HG03095 (cell line): ENCODE results near the gene MPZL2.

Source experiments
- ATAC-seq: cut with Tn5 transposase; IDR thresholded peaks from one replicate; pipeline ENCODE4 v1.9.1; 2021; ENCODE audit warnings: moderate library complexity; ENCODE audit not compliant: unreplicated experiment

MPZL2 gene

DNA sequence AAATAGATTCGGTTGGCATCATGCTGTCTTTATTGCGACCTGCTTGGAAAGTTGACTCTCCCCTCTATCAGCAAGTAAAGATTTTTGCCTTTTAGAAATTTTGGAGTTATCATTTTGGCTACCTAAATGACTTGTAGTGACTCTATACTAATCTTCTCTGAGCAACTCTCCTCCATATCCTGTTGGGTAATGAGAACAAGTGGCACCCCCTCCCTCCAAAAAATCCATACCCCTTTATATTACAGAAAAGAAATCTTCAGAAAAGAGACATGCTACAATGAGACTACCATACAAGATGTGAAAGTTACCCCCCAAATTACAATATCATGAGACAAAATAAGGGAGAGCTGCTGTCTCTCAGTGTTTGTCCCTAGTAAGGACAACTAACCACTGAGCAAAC is 40.5 kb downstream of the MPZL2 start:
- no peak for ATAC-seq

- ATAC-seq, result no peak
Measured at GRCh38 chr11:118222437-118222836, 41.7 kb downstream of the MPZL2 start.

- no peak for ATAC-seq
Measured at GRCh38 chr11:118221419-118221818, 42.7 kb downstream of the MPZL2 start.

DNA sequence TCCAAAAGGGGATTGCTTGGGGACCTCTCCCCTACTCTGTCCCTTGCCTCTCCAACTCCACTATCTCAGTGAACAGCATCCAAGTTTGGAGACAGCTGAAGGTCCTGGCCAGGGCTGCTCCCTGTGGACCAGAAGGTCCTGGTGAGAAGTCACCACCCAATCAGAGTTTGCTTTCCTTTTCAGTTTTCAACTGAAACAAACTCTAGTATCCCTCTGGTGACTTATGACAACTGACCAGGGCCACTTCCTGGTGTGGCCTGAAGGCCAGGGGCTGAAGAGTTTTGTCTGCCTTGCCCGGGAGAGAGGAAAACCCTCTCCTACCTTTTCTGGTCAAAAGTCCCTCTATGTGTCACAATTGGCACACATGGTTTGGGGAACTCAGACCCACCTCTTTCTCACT is 44.4 kb downstream of the MPZL2 start:
- ATAC-seq, result no peak

DNA sequence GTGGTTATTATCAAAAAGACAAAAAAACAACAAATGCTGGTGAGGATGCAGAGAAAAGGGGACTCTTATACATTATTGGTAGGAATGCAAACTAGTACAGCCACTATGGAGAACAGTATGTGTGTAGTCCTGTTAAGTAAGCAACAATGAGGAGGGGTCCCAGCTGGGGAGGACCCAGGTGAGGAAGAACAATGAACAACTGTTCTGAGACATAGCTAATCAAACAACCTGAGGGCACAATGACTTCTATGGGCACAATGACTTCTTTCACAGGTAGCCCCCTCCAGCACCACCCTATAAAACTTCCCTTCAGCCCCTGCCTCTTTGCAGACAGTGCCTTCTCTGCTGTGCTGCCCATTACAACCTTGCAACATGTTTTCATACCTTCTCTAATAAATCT is 44.9 kb downstream of the MPZL2 start:
- ATAC-seq, result no peak

GRCh38 chr11:118217575-118217974 is 46.5 kb downstream of the MPZL2 start:
- no peak for ATAC-seq

DNA sequence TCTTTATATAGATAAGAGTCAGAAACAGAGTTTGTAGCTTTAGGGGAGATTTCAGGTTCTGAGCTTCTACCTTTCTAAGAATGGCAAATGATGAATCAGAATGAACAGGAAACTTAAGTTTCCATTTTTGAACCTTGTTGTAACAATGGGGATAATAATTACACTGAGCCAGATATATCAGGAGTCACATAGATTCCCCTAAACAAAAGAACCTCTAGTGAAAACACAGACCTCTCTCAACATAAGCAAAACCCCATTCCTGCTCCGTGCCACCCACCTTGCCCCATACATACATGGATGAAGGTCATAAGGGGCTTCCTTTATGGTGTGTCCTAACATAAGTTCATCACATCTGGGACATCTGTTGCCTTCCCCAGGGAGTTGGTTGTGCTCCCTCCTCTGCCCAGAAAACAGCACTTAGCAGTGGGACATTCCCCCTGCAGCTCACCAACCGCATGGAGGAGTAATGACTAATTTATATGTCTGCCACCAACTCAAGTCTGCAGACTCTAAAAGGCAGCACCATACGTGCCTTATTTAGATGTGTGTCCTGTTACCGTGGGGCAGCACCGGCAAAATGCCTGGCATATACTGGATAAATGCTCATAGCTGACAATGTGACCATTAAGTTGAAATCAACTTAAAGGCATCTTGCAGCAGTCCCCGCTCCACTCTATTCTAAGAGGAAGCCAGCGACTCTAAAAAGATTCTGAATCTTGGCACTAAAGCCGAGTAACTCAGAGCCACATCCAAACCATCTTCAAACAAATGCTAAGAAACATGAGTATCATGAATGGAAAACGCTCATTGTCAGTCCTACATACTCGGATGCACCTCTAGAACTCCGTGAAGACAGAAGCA is 47.2 kb downstream of the MPZL2 start:
- ATAC-seq, result no peak

DNA sequence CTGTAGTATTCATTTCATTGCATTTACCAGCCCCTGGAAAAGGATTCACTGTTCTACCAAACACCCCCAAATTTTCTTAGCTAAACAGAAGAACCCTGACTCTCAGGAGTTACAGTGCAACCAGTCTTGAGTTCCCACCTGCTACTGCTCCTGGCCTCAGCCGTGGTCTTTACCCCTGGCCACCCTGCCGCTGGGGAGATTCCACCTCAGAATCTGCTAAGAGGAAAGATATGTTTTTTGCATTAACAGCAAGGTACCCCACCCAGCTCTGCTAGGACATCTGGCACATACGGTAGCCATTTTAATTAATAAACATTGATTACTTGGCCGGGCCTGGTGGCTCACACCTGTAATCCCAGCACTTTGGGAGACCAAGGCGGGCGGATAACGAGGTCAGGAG is 48.3 kb downstream of the MPZL2 start:
- no peak for ATAC-seq

DNA sequence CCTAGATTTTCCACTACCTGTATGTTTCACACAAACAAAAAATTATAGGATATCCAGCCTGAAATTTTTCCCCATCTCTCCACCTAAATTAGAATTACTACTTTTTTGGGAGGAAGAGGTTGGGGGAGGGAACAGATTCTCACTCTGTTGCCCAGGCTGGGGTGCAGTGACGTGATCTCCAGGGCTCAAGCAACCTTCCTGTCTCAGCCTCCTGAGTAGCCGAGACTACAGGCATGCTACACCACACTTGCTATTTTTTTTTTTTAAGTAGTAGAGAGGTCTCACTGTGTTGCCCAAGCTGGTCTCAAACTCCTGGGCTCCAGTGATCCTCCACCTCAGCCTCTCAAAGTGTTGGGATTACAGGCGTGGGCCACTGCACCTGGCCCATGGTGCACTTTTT is 48.8 kb downstream of the MPZL2 start:
- ATAC-seq, result no peak

DNA sequence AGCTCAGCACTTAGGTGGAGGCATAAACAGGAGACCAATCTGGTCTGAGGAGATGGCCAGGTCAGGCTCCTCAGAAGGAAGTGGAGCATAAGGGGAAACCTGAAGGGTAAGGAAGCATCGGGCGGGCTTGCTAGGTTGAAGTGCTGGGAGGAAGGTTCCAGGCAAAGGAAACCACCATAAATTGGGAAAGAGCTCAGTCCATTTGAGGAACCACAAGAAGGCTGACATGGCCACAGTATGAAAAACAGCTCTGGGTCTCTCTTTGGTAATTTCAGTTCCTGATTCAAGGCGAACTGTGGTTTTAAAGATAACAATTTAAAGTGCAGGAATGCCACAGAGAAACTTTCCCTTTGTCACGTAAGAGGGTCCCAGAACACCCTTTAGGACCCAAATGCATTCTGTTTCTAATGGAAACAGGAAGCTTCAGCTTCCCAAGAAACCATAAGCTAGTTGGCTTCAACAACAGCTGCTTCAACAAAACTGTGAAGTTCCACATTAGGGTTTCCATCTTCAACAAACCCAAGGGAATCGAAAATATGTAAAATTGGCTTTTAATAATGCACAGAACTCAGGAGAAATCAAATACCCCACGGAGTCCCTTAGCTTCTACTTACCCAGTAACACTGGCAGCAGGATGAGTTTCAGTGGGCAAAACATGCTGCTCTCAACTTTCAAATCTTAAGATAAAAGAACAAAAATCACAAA is 49.7 kb downstream of the MPZL2 start:
- no peak for ATAC-seq

DNA sequence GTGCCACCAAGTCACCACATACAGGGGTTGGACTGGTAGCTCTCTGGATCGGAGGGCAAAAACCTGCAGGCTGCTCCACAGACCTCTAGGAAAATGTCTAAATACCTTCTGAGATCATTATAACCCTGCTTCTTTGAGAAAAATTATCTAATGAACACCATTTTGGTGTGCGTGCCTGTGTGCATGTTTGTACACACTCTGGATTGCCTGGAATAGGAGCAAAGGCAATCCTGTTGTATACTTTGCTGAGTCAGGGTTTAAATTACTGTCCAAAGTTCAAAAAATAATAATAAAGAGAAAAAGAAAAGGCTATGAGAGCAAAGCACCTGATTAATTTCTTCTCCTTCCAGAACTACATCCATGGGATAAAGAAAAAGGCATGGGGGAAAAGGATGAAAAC is 50.3 kb downstream of the MPZL2 start:
- ATAC-seq, result no peak

DNA sequence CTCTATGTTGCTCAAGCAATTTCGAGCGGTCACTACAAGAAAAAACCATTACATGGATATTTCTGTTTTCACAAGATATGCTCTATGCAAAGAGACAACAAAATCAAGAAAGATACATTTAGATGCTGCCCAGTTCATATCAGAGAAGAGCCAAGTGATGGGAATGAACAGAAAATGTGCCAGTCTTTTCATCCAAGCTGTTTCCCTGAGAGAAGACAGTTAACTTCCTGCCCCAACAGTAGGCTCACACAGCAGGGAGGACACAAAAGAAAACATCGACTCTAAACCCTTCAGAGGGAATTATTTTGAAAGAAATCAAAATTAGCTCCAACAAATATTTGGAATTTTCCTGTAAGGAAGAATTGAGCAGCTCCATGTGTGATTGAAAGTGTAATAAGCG is 50.9 kb downstream of the MPZL2 start:
- no peak for ATAC-seq

DNA sequence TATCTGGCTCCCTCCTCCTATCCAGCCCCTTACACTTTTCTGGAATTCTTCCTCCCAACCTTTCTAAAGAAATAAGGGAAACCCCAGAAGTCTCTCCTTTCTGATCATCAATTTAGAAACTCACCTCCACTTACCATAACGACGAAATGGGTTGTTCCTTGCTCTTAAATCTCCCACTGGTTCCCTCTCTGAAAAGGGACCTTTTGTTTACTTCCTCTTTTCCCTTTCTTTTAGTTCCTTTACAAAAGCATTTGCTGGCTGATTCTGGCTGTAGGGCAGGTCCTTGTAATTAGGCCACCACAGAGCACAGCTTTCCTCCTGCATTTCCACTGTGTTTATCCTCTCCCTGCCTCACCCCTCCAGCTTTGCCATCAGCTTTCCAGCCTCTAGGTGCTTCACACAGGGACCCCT is 51.3 kb downstream of the MPZL2 start:
- no peak for ATAC-seq

- no peak for ATAC-seq
Measured at GRCh38 chr11:118212131-118212725, 51.9 kb downstream of the MPZL2 start.

- no peak for ATAC-seq
Measured at GRCh38 chr11:118211006-118211405, 53.1 kb downstream of the MPZL2 start.

DNA sequence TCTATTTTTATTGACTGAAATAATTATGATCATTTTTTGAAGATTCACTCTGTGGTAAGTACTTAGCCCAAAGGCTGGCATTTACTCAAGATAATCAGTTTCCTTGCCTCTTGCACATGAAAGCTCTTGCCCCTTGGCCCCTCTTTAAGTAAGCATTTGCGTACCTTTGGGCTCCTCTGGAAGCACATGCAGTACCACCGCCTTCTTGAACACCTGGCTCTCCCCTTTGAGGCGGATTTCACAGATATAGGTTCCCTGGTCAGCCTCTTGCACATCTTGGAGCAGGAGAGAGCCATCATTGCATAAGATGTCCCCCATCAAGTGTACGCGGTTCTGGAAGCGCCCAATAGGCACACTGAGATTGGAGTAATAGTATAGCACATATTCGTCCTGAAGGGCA is 53.8 kb downstream of the MPZL2 start:
- no peak for ATAC-seq

DNA sequence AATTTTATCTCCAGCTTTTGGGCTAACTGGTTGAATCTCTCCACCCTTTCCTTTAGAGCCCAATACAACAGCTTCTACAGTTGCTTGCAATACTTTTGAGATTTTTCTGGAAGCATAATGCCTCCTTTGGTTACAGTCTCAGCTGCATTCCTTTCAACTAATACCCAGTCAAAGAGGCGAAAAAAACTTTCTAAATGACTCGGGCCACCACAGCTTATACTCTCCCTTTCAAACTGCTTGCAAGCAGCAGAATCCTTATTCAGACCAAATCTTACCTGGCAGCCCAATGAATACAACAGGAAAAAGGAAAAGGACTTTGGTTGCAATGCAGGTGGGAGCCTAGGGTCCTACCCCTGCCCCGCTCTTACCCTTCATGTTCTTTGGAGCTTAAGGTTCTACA is 55.1 kb downstream of the MPZL2 start:
- ATAC-seq, result no peak

- ATAC-seq, result no peak
Measured at GRCh38 chr11:118207079-118207478, 57.0 kb downstream of the MPZL2 start.

GRCh38 chr11:118206391-118207031 is 57.6 kb downstream of the MPZL2 start:
- ATAC-seq, result no peak

DNA sequence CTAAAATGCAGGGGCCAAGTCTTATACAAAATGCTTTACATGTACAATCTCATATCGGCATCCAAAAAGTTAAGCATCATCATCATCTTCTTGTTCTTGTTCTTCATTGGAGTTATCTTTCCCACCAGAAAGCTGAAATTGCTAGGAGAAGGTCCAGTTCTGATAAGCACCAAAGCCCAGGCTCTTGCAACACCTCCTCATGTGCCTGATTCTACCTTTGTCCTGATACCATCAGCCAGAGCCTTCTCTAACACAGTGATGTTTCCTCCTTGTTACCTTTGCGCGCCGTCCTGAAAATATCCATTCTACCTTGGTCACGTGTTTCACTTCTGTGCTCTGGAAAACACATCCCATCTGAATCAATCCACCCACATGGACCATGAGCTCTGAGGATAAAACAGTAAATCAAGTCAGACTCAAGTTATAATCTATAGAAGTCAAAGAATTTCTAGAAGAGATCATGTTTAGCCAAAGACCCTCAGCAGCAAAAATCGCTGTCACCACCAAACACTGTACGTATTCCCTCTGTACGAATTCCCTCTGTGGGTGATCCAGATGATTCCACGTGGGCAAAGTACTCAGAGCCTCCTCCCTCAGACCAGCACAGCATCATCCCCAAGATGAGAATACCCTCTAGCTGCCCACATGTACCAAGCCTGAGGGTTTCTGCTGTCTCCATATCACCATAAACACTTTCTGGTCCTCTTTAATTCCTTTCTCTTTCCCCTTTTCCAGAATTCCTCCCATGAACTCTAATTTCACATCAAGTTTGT is 58.3 kb downstream of the MPZL2 start:
- no peak for ATAC-seq
